Measurements from ENCODE around the gene GAGE10.

GRCh38 chrX:49300703-49301102, 2.7 kb upstream of the GAGE10 start:
- TF ChIP-seq CTCF (IDR thresholded peaks at IDR 0.05), result no peak
- no peak for TF ChIP-seq ATF6 (CRISPR knock-in tag; IDR thresholded peaks at IDR 0.05)
- no peak for TF ChIP-seq CREM (CRISPR knock-in tag; IDR thresholded peaks at IDR 0.05)
